HepG2 (cell line): ENCODE data around the gene NCOA6. TPM values are rescaled to one million over a fixed set of nuclear protein-coding genes. Genes with fewer than 3 reads are reported as not detected.

Source experiments
- HNF1A ChIP-seq, 2 experiments: sonication (generic) in 1 of 2; formaldehyde crosslinking in 1 of 2; IDR thresholded peaks; 2 replicates each; pipeline versions ENCODE4 v1.4.0 to v1.6.1; 2016 to 2020; ENCODE audit warnings: borderline replicate concordance in 1 of 2, low read depth in 1 of 2, mild to moderate bottlenecking in 1 of 2, missing genetic modification reagents in 1 of 2
- ONECUT2 ChIP-seq: sonication (generic); formaldehyde crosslinking; IDR thresholded peaks from 2 replicates; pipeline ENCODE4 v1.4.0; 2020; ENCODE audit warnings: missing genetic modification reagents
- ZNF318 ChIP-seq: sonication (generic); formaldehyde crosslinking; IDR thresholded peaks from 2 replicates; pipeline ENCODE4 v1.4.0; 2020; ENCODE audit warnings: mild to moderate bottlenecking, missing genetic modification reagents
- polyA plus RNA-seq, 8 experiments: library from polyadenylated mRNA; depleted of rRNA in 3 of 8; stranded (reverse) in 7 of 8; unstranded in 1 of 8; fragments of >200 nt; fragmentation: Illumina TruSeq in 4 of 8; extraction: Trizol in 4 of 8; gene quantifications; 2 replicates each; pipeline versions ENCODE4 v1.2.1 to v1.2.3, GENCODE V29; 2011 to 2016; ENCODE audit warnings: low read depth in 4 of 8, missing spikeins in 1 of 8, mixed read lengths in 1 of 8; ENCODE audit not compliant: insufficient read depth in 1 of 8
- total RNA-seq, 5 experiments: library from RNA; depleted of rRNA; stranded (reverse); fragments of >200 nt; fragmentation: Illumina TruSeq; extraction: Trizol; gene quantifications; 2 replicates each; pipeline ENCODE4 v1.2.3, GENCODE V29; 2016; ENCODE audit warnings: low read depth in 1 of 5

NCOA6 gene
- total and polyA plus RNA-seq, 2 of the 13 experiments (the other 11 are each of a cell fraction or from before 2014, with no cell fraction given), result 11.2 to 29.3 TPM

GRCh38 chr20:34716921-34717229 lies 108.6 kb downstream of the NCOA6 start (continued):
- TF ChIP-seq HNF1A (IDR thresholded peaks at IDR 0.05; ENCODE audit: low read depth) (no peak), HNF1A (CRISPR knock-in tag; IDR thresholded peaks at IDR 0.05; ENCODE audit: borderline replicate concordance) (peak; percentile 16; the same call in 1 of the 2 replicates), ONECUT2 (CRISPR knock-in tag) (no peak), ZNF318 (CRISPR knock-in tag) (0 out of 2 replicates have a peak, but pooled peaks have one; percentile 24)
